Activated CD8-positive, alpha-beta T cell treated with anti-CD3 and anti-CD28 coated beads for 36 hours (primary cell): ENCODE results near the gene TACR1. TPM values are rescaled to one million over a fixed set of nuclear protein-coding genes. Genes with fewer than 3 reads are reported as not detected.

Experiments used
- ATAC-seq: fragments of 200-7000 bp; cut with Tn5 transposase; one replicate; pipeline ENCODE4 v1.10.0; 2021; ENCODE audit warnings: mild to moderate bottlenecking, moderate library complexity
- CTCF ChIA-PET: fragments of 350-600 bp; sonication (Branson Sonifier 250); formaldehyde crosslinking; loops from one replicate; lab custom pipeline; 2021; ENCODE audit warnings: antibody characterized with exemption; lab: Charles Lee
- POLR2A ChIA-PET: fragments of 350-600 bp; sonication (Branson Sonifier 250); formaldehyde crosslinking; loops from one replicate; lab custom pipeline; 2021; ENCODE audit warnings: antibody characterized with exemption; lab: Charles Lee
- DNase-seq: peaks from one replicate; pipeline ENCODE4 v3.0.0-alpha.2; 2020
- H3K27ac Mint-ChIP-seq: one replicate; pipeline ENCODE4 v1.8.0; 2021; ENCODE audit warnings: mild to moderate bottlenecking, mixed read lengths
- H3K27me3 Mint-ChIP-seq: one replicate; pipeline ENCODE4 v1.8.0; 2021; ENCODE audit warnings: mixed read lengths
- H3K36me3 Mint-ChIP-seq: one replicate; pipeline ENCODE4 v1.8.0; 2021; ENCODE audit warnings: low read depth, mixed read lengths
- H3K4me1 Mint-ChIP-seq: one replicate; pipeline ENCODE4 v1.8.0; 2021; ENCODE audit warnings: low read depth, mixed read lengths
- H3K4me3 Mint-ChIP-seq: one replicate; pipeline ENCODE4 v1.8.0; 2021; ENCODE audit warnings: mild to moderate bottlenecking, moderate library complexity, mixed read lengths
- H3K9me3 Mint-ChIP-seq: one replicate; pipeline ENCODE4 v1.8.0; 2021; ENCODE audit warnings: mixed read lengths
- intact Hi-C: fragments of 100-400 bp; cut with micrococcal nuclease; formaldehyde crosslinking; loops from one replicate; pipeline ENCODE4 v1.10.0; 2022
- total RNA-seq, 2 experiments: library from RNA; stranded (reverse); gene quantifications; one replicate each; pipeline ENCODE4 v1.2.3, GENCODE V29; 2021
- TF ChIP-seq, protein P1 (sequence below): fragments of 200-600 bp; IDR thresholded peaks from one replicate; pipeline ENCODE4 v1.8.0; 2022; ENCODE audit warnings: antibody characterized with exemption, mild to moderate bottlenecking

TACR1 gene
- total RNA-seq, 2 experiments from 2014 or later = not detected

DNA sequence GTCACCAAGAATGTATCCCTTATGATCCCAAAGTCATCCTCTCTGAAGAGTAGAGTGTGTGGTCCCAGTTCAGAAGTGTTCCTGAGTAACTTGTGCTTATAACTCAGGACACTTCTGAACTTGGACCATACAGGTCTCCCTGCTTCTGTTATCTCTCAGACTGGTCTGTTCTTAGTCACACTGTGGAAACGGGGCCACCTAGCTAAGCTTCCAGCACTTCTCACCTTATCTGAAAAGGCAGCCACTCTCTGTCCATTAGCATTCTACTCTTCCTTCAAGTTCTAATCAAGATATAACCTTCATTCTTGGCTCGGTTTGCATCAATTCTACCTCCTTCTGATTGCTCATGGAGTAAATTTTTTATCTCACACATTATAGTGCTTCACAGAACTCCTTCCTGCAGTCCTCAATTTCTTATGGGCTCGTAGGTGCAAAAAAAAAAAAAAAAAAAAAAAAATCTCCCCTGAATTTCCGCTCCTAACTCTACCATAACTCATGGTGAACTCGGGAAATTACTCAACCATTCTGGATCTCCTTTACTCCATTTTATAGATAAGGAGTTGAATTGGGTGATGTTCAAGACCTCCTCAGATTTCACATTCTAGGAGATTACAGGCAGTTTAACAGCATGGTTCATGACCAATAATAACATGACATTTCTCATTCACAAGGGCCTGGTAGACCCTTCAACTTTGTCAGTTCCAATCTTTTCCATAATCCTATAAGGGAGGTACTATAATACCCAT lies 108.4 kb downstream of the TACR1 start:
- ATAC-seq (no peak), DNase-seq (no peak)
- Mint-ChIP-seq H3K9me3 (no peaks in the 10 kb centered on the region), H3K36me3 (no peaks in the 10 kb centered on the region), H3K27me3 (no peaks in the 10 kb centered on the region), H3K4me1 (no peaks in the 10 kb centered on the region), H3K4me3 (no peak overlapping the region), H3K27ac (no peak overlapping the region)
- POLR2A ChIA-PET = no interaction called here
- CTCF ChIA-PET = no interaction called here
- TF ChIP-seq, protein P1, sequence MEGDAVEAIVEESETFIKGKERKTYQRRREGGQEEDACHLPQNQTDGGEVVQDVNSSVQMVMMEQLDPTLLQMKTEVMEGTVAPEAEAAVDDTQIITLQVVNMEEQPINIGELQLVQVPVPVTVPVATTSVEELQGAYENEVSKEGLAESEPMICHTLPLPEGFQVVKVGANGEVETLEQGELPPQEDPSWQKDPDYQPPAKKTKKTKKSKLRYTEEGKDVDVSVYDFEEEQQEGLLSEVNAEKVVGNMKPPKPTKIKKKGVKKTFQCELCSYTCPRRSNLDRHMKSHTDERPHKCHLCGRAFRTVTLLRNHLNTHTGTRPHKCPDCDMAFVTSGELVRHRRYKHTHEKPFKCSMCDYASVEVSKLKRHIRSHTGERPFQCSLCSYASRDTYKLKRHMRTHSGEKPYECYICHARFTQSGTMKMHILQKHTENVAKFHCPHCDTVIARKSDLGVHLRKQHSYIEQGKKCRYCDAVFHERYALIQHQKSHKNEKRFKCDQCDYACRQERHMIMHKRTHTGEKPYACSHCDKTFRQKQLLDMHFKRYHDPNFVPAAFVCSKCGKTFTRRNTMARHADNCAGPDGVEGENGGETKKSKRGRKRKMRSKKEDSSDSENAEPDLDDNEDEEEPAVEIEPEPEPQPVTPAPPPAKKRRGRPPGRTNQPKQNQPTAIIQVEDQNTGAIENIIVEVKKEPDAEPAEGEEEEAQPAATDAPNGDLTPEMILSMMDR = no peak
- intact Hi-C loops = no loop called here

- ChIA-PET CTCF (no interaction called here), POLR2A (no interaction called here)
- ATAC-seq (no peak), DNase-seq (no peak)
- Mint-ChIP-seq H3K9me3 (no peaks in the 10 kb centered on the region), H3K4me3 (no peak overlapping the region), H3K4me1 (no peaks in the 10 kb centered on the region), H3K36me3 (no peaks in the 10 kb centered on the region), H3K27ac (no peak overlapping the region), H3K27me3 (no peaks in the 10 kb centered on the region)
- intact Hi-C loops = no loop called here
- TF ChIP-seq, protein P1 = no peak
Observed at GRCh38 chr2:75089471-75089870, 109.8 kb downstream of the TACR1 start.

DNA sequence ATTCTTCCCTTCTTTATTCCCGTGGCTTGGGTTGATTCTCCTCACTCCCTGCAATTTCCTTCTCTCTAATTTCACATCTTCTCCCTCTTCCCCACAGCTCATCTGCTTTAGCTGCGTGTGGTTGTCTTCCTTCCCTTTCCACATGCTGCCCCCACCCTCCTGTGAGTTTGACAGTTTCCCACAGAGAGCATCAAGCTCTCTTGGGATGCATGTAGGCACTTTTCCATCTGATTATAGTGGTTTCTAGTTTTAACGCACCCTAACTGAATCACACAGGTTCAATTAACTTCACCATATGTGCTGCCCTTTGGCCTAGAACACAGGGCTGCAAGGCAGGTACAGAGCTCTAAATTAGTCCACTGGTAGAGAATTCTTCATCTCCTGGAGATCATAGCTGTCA lies 110.5 kb downstream of the TACR1 start:
- Mint-ChIP-seq H3K27ac (no peak overlapping the region), H3K4me1 (no peaks in the 10 kb centered on the region), H3K27me3 (no peaks in the 10 kb centered on the region), H3K4me3 (no peak overlapping the region), H3K9me3 (no peaks in the 10 kb centered on the region), H3K36me3 (no peaks in the 10 kb centered on the region)
- intact Hi-C loops = no loop called here
- CTCF ChIA-PET = interaction anchor here (1.1 kb wide), 1 partner anchor 520 kb away, joined by 3 read pairs; no protein-coding TSS in a partner anchor
- POLR2A ChIA-PET = no interaction called here
- TF ChIP-seq, protein P1 = no peak
- ATAC-seq (no peak), DNase-seq (no peak)

DNA sequence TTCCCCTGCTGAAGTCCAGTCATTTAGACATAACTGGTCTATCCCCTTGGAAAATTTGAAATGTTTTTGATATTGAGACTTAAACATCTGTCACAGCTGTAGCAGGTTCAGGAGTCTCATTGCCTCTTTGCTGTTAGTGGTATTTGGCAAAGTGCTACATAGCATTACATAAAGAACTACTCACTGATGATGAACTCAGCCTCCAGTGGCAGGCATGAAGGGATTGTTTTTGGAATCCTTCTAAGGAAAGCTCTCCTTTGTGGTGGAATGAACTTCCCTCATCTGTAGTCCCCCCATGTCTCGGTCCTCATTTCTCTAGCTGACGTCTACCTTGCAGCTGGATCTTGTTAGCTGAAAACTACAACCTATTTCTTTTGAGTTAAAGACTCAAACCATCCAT lies 111.6 kb downstream of the TACR1 start:
- no peak for DNase-seq
- intact Hi-C loops = no loop called here
- H3K9me3 Mint-ChIP-seq = no peaks in the 10 kb centered on the region
- no peak overlapping the region for H3K27ac Mint-ChIP-seq
- POLR2A ChIA-PET = no interaction called here
- no peak for ATAC-seq
- no peaks in the 10 kb centered on the region for H3K36me3 Mint-ChIP-seq
- TF ChIP-seq, protein P1 = no peak
- no peaks in the 10 kb centered on the region for H3K4me1 Mint-ChIP-seq
- H3K27me3 Mint-ChIP-seq = no peaks in the 10 kb centered on the region
- CTCF ChIA-PET = no interaction called here
- no peak overlapping the region for H3K4me3 Mint-ChIP-seq

DNA sequence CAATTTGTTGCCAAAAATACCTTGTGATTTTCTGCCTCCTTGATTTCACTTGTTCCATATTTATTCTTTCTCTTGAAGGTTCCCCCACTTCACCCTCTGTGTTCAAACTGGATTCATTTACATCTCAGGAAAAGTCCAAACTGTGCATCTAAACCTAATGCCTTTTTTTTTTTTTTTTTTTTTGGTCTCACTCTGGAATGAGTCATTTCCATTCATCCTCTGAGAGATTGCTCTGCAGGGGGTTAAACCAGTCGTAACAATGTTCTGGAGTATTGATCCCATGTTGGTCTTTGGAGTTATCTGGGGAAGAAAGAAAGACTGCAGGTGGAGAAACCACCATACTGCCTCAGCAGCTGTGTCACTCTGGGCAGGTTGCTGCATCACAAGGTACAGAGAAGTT lies 119.7 kb downstream of the TACR1 start:
- TF ChIP-seq, protein P1 = no peak
- ATAC-seq (no peak), DNase-seq (no peak)
- H3K9me3 Mint-ChIP-seq = no peaks in the 10 kb centered on the region
- H3K27me3 Mint-ChIP-seq = no peaks in the 10 kb centered on the region
- no peaks in the 10 kb centered on the region for H3K36me3 Mint-ChIP-seq
- H3K4me1 Mint-ChIP-seq = no peaks in the 10 kb centered on the region
- ChIA-PET CTCF (no interaction called here), POLR2A (no interaction called here)
- no peak overlapping the region for H3K4me3 Mint-ChIP-seq
- H3K27ac Mint-ChIP-seq = no peak overlapping the region
- intact Hi-C loops = no loop called here
